GF-D8 (cell line): ENCODE results near the gene NCAPG2.

Experiments
- DNase-seq: peaks from one replicate; lab custom pipeline; 2025; lab: John Stamatoyannopoulos, UW

NCAPG2 gene, protein sequence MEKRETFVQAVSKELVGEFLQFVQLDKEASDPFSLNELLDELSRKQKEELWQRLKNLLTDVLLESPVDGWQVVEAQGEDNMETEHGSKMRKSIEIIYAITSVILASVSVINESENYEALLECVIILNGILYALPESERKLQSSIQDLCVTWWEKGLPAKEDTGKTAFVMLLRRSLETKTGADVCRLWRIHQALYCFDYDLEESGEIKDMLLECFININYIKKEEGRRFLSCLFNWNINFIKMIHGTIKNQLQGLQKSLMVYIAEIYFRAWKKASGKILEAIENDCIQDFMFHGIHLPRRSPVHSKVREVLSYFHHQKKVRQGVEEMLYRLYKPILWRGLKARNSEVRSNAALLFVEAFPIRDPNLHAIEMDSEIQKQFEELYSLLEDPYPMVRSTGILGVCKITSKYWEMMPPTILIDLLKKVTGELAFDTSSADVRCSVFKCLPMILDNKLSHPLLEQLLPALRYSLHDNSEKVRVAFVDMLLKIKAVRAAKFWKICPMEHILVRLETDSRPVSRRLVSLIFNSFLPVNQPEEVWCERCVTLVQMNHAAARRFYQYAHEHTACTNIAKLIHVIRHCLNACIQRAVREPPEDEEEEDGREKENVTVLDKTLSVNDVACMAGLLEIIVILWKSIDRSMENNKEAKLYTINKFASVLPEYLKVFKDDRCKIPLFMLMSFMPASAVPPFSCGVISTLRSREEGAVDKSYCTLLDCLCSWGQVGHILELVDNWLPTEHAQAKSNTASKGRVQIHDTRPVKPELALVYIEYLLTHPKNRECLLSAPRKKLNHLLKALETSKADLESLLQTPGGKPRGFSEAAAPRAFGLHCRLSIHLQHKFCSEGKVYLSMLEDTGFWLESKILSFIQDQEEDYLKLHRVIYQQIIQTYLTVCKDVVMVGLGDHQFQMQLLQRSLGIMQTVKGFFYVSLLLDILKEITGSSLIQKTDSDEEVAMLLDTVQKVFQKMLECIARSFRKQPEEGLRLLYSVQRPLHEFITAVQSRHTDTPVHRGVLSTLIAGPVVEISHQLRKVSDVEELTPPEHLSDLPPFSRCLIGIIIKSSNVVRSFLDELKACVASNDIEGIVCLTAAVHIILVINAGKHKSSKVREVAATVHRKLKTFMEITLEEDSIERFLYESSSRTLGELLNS

GRCh38 chr7:158704524-158705233 lies at the start of gene NCAPG2:
NCAPG2 (minus strand) TSS chr7:158704804; CDS start chr7:158701899, 2,905 bp downstream.
- peak; percentile 99 for DNase-seq

- DNase-seq, result no peak
These were observed 49.3 kb upstream of the NCAPG2 start for GRCh38 chr7:158753900-158754299.

DNA sequence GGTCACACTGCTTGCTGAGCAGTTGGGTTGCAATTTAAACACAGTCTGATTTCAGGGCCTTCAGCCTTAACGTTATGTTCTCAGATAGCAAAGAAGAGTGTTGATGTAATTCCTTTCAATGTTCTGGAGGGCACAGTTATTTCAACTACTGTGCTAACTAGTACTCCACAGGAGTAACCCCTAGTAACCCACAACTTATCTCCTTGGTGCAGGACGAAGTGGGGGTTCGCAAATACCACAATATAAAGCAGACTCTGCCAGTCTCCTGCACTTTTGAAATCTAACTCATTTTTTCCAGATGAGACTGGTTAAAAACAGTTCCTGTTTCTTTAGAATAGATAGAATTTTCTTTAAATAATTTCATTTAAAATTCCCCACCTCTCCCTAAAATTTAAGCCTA lies 47.1 kb upstream of the NCAPG2 start:
- no peak for DNase-seq

DNA sequence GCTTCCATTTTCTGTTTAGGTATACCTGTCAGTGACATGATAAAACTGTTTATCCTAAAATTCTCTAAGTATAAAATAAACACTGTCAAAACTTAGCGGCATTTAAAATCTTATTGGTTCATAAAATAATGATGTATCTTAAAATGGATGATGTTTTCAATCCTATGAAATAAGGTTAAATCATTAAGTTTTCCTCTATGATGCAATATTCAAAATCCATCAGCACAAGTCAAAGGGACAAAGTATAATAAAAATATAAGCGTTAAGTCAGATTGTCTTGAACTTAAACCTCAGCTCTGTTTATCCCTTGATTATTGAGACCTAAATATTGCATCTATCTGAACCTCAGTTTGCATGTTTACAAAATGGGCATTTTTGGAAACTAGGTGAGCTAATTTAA lies 46.6 kb upstream of the NCAPG2 start:
- DNase-seq, result no peak

DNA sequence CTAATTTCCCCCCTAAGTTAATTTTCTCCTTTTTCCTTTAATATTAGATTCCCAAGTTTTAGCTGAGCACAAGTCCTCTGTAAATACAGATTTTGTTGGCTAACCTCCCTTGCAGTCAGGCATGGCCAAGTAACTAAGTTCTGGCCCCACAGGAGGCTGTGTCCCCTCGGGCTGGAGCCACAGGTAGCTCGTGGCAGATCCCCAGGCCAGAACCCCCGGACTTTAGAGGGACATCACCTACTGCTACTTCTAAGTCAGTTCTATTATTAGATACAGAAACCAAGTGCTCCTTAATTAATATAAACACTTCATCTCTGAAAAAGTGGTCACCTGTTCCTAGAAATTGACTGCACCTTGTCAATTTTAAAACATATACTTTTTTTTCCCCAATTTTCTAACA lies 46.1 kb upstream of the NCAPG2 start:
- DNase-seq, result no peak

GRCh38 chr7:158749396-158749795 lies 44.8 kb upstream of the NCAPG2 start:
- no peak for DNase-seq

DNA sequence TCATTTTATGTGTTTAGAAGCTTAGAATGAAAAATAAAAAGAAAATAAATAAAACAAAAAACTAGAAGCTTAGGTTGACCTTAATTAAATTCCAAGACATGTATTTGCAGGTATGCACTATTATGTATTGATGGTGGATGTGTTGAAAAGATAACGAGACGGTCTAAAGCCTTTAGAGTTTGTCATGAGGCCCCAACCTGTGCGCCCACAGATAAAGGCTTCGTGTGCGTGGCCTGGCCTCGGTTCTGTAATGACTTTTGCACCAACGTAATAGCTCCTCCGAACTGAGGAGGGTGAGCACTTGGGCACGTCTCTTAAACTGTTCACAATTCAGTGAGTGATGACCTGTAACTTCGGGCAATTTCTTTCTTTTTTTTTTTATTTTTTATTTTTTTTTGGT lies 43.7 kb upstream of the NCAPG2 start:
- no peak for DNase-seq

GRCh38 chr7:158747408-158747807 lies 42.8 kb upstream of the NCAPG2 start:
- no peak for DNase-seq

- DNase-seq, result no peak
These were observed 42.4 kb upstream of the NCAPG2 start for GRCh38 chr7:158746957-158747356.

DNA sequence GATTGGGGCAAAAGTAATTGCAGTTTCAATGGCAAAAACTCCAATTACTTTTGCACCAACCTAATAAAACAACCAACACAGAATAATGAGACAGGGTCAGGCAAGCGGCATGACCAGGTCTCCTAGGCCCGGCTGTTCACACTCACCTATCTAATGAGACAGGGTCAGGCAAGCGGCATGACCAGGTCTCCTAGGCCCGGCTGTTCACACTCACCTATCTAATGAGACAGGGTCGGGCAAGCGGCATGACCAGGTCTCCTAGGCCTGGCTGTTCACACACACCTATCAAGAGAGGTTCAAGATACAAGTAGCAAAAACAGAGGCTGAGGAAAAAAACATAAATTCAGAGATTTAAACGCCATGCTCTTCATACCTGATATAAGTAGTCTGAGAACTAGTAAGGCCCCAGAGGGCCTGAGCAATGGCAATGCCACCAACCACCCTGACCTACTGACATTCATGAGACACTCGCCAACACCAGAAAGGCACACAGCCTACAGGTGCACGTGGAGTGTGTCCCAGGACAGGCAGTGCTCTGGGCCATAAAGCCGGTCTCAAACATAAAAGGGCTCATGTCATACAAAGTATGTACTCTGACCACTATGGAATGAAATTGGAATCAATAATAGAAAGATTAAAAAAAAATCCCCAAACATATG lies 40.6 kb upstream of the NCAPG2 start:
- no peak for DNase-seq

GRCh38 chr7:158744070-158744469 lies 39.5 kb upstream of the NCAPG2 start:
- DNase-seq, result no peak

GRCh38 chr7:158743219-158743618 lies 38.6 kb upstream of the NCAPG2 start:
- DNase-seq, result no peak

DNA sequence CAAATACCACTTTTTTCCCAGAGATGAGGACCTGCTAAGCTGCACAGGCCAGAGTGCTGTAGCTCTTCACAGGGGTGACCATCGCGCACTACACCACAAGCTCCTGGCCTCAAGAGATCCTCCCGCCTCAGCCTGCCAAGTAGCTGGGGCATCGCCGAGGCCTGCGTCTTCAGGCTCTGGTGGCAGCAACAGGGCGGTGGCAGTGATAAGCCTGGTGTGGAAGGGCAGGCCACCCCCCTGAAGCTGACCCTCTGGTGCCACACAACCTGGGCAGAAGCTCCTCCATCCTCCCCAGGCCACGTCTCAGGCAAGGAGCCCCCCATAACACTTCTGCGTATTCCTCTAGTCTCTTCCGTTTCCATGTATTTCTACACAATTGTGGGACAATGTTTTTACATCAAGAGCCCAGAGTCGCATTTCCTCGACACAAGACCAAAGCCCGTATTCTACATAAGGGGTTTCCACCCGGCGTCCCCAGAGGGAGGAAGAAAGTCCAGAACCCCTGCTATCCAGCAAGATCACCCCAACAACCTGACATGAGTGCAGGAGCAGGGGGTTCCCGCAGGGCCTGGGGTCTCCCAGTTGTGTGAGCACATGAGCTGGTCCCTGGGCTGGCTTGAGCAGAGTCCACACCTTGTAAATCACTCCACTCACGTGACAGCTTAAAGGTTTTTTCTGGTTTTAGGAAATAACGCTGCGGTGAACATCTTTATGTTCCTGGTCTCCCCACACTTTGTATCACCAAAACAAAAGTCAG lies 37.6 kb upstream of the NCAPG2 start:
- no peak for DNase-seq

- DNase-seq, result no peak
These were observed 36.7 kb upstream of the NCAPG2 start for GRCh38 chr7:158741294-158741666.

- DNase-seq, result no peak
These were observed 36.2 kb upstream of the NCAPG2 start for GRCh38 chr7:158740657-158741293.

DNA sequence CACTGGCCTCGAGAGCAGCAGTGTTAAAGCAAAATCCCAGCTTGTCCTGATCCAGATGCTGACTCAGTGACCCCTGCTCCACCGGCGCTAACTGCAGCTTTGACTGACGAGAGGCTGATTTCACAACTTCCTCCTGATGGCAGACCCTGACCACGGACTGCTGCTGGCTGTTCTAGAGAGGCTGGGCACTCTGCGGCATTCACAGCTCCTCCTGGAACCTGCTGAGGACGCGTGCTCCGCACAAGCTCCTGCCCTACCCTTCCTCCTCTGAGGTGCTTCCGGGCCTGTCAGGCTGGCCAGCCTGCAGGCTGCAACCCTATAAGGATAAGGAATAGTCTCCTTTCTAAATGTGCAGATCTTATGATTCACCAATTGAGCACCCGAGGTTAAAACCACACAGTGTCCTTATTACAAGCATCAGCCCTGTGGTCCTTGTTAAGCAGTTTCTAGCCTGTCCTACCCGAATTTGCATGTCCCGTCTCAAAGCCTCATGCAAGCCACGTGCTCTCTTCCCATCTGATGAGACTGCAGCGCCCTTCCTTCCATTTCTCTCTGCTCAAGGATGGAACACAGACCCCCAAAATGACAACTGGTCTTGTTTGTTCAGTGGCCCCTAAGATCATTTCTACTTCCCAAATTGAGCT lies 35.5 kb upstream of the NCAPG2 start:
- peak; percentile 96 for DNase-seq

DNA sequence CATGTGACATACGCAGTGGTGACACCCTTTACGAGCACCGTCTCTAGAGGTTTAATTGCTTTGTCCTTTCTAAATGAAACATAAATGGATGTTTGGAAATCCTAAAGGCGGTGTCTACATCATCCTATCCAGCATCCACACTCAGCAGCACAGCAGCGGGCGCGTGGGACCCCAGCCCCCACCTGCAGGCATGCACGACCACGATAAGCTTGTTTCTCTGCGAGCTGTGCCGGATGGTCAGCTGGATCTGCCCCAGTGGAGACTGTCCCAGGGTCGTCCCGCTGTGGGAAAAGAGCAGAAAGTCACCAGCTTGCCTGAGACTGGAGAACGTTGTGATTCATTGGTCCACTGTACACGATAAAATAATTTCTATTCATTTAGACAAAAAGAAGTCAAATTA lies 34.2 kb upstream of the NCAPG2 start:
- no peak for DNase-seq

GRCh38 chr7:158737064-158737695 lies 32.6 kb upstream of the NCAPG2 start:
- DNase-seq, result no peak

- no peak for DNase-seq
These were observed 31.3 kb upstream of the NCAPG2 start for GRCh38 chr7:158735935-158736334.
